Cerebellar nuclear complex (tissue), 1 donor: ENCODE measurements around the gene CCDC116.
"Not testable (repeated sequence)": the region's sequence is repeated elsewhere in the genome, so short reads cannot be mapped to it uniquely, and the experiment has no call there.

ENCODE experiments used
- DNase-seq, 2 experiments: peaks; one replicate each; lab custom pipeline; 2025; lab: John Stamatoyannopoulos, UW

The CCDC116 gene

GRCh38 chr22:21609556-21610157 is 22.9 kb upstream of the CCDC116 start:
- DNase-seq = not testable (repeated sequence)

- no peak for DNase-seq
Measured at GRCh38 chr22:21611210-21611977, 21.2 kb upstream of the CCDC116 start.

GRCh38 chr22:21612858-21613257 is 19.7 kb upstream of the CCDC116 start:
- DNase-seq = no peak

GRCh38 chr22:21613553-21614233 is 18.9 kb upstream of the CCDC116 start:
- DNase-seq = no peak

GRCh38 chr22:21615731-21616130 is 16.8 kb upstream of the CCDC116 start:
- no peak for DNase-seq

GRCh38 chr22:21617337-21617736 is 15.2 kb upstream of the CCDC116 start:
- not testable (repeated sequence) for DNase-seq

GRCh38 chr22:21621025-21621424 is 11.5 kb upstream of the CCDC116 start:
- DNase-seq = no peak

GRCh38 chr22:21622011-21622918 is 10.3 kb upstream of the CCDC116 start:
- no peak for DNase-seq

GRCh38 chr22:21622919-21623647 is 9.5 kb upstream of the CCDC116 start:
- no peak for DNase-seq

- DNase-seq = peak in 1 of 2 experiments; percentile 9
Measured at GRCh38 chr22:21623648-21623970, 9.0 kb upstream of the CCDC116 start.

GRCh38 chr22:21624120-21624879 is 8.3 kb upstream of the CCDC116 start:
- no peak for DNase-seq

- DNase-seq = no peak
Measured at GRCh38 chr22:21624880-21625791, 7.4 kb upstream of the CCDC116 start.

GRCh38 chr22:21626073-21626734 is 6.4 kb upstream of the CCDC116 start:
- no peak for DNase-seq

- DNase-seq = peak in 1 of 2 experiments; percentile 25
Measured at GRCh38 chr22:21626735-21627469, 5.7 kb upstream of the CCDC116 start.

- no peak for DNase-seq
Measured at GRCh38 chr22:21628386-21629254, 3.9 kb upstream of the CCDC116 start.

GRCh38 chr22:21629255-21630149 is 3.1 kb upstream of the CCDC116 start, which contains the start of gene YDJC:
Gene YDJC, minus strand, starts transcription at chr22:21630022. Its CDS starts 8 bp downstream, at chr22:21630014.
- DNase-seq = peak in 1 of 2 experiments; percentile 88
